Hematopoietic multipotent progenitor cell treated with erythropoietin and hydrocortisone succinate and interleukin-3 and kit ligand, for 6 days (in vitro differentiated cells): ENCODE results near the gene CXCL3.
A peak's percentile ranks its signal among the peaks of the same experiment; 100 is the strongest.

ENCODE experiments used
- DNase-seq: peaks from one replicate; pipeline ENCODE4 v3.0.0-alpha.2; 2015

CXCL3 gene

GRCh38 chr4:74055096-74055495 lies 16.6 kb upstream of the CXCL3 start:
- DNase-seq = peak; percentile 52

GRCh38 chr4:74054483-74055047 lies 16.1 kb upstream of the CXCL3 start:
- peak; percentile 31 for DNase-seq

GRCh38 chr4:74047152-74047551 lies 8.7 kb upstream of the CXCL3 start:
- no peak for DNase-seq

- no peak for DNase-seq
These were observed 7.3 kb upstream of the CXCL3 start for GRCh38 chr4:74045772-74046171.

GRCh38 chr4:74045247-74045646 lies 6.8 kb upstream of the CXCL3 start:
- no peak for DNase-seq

GRCh38 chr4:74044677-74045076 lies 6.2 kb upstream of the CXCL3 start:
- DNase-seq = no peak

GRCh38 chr4:74042681-74043080 lies 4.2 kb upstream of the CXCL3 start:
- DNase-seq = no peak

- no peak for DNase-seq
These were observed 2.9 kb upstream of the CXCL3 start for GRCh38 chr4:74041418-74041817.

GRCh38 chr4:74039315-74039763 lies 850 bp upstream of the CXCL3 start:
- no peak for DNase-seq

- DNase-seq = peak; percentile 35
These were observed 434 bp downstream of the CXCL3 start for GRCh38 chr4:74038086-74038424.

- peak; percentile 55 for DNase-seq
These were observed 1.2 kb downstream of the CXCL3 start for GRCh38 chr4:74037076-74037955.

GRCh38 chr4:74033739-74034138 lies 4.8 kb downstream of the CXCL3 start:
- DNase-seq = no peak

GRCh38 chr4:74032064-74032463 lies 6.4 kb downstream of the CXCL3 start:
- no peak for DNase-seq

- DNase-seq = no peak
These were observed 6.9 kb downstream of the CXCL3 start for GRCh38 chr4:74031576-74031975.

GRCh38 chr4:74030285-74030684 lies 8.2 kb downstream of the CXCL3 start:
- DNase-seq = no peak

- DNase-seq = no peak
These were observed 10.0 kb downstream of the CXCL3 start for GRCh38 chr4:74028504-74028903.

- no peak for DNase-seq
These were observed 14.8 kb downstream of the CXCL3 start for GRCh38 chr4:74023709-74024108.

- no peak for DNase-seq
These were observed 16.9 kb downstream of the CXCL3 start for GRCh38 chr4:74021601-74022000.

- peak; percentile 14 for DNase-seq
These were observed 19.7 kb downstream of the CXCL3 start for GRCh38 chr4:74018771-74019170.

GRCh38 chr4:74018116-74018515 lies 20.4 kb downstream of the CXCL3 start:
- no peak for DNase-seq

- peak; percentile 42 for DNase-seq
These were observed 22.4 kb downstream of the CXCL3 start for GRCh38 chr4:74016068-74016467.

- no peak for DNase-seq
These were observed 23.2 kb downstream of the CXCL3 start for GRCh38 chr4:74015126-74015780.

- peak; percentile 19 for DNase-seq
These were observed 24.2 kb downstream of the CXCL3 start for GRCh38 chr4:74014332-74014731.

GRCh38 chr4:74013264-74013663 lies 25.2 kb downstream of the CXCL3 start:
- no peak for DNase-seq
